Measurements from ENCODE around the gene IFT81. TPM values are rescaled to one million over a fixed set of nuclear protein-coding genes. Genes with fewer than 3 reads are reported as not detected.
A peak's percentile ranks its signal among the peaks of the same experiment; 100 is the strongest.

Gene IFT81
- total and polyA plus RNA-seq, 2 donors (not counting 1 experiment from before 2014, with no cell fraction given) = 0.43 to 6.8 TPM

GRCh38 chr12:110123919-110124268, 263 bp upstream of the IFT81 start:
- CTCF ChIA-PET = interaction anchor here (1.2 to 1.7 kb wide), 5 partner anchors 22 to 308 kb away, joined by 3 to 6 read pairs (median 5); no protein-coding TSS in a partner anchor
- no peak for ATAC-seq (ENCODE audit: low read depth)

DNA sequence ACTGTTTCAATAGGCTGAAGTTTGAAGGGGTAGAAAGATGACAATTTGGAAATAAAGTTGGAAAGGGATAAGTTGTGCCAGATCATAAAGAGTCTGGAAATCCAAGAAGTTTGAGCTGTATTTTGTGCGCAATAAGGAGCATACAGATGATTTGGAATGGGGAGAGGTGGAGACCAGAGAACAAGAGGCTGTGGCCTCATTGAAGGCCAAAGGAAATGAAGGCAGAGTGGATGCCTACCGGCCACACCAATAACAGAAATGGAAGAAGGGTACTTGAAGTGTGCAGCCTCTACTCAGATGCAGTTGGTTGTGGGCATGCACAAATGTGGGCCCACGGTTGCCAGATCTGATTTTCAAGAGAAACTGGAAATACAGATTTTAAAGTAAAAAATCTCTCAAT, 2.4 kb downstream of the IFT81 start:
- no peak for TF ChIP-seq EZH2 (IDR thresholded peaks at IDR 0.05; ENCODE audit: borderline replicate concordance, insufficient read depth, low read depth, low read length, poor library complexity, severe bottlenecking)
- TF ChIP-seq, protein P1, sequence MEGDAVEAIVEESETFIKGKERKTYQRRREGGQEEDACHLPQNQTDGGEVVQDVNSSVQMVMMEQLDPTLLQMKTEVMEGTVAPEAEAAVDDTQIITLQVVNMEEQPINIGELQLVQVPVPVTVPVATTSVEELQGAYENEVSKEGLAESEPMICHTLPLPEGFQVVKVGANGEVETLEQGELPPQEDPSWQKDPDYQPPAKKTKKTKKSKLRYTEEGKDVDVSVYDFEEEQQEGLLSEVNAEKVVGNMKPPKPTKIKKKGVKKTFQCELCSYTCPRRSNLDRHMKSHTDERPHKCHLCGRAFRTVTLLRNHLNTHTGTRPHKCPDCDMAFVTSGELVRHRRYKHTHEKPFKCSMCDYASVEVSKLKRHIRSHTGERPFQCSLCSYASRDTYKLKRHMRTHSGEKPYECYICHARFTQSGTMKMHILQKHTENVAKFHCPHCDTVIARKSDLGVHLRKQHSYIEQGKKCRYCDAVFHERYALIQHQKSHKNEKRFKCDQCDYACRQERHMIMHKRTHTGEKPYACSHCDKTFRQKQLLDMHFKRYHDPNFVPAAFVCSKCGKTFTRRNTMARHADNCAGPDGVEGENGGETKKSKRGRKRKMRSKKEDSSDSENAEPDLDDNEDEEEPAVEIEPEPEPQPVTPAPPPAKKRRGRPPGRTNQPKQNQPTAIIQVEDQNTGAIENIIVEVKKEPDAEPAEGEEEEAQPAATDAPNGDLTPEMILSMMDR (IDR thresholded peaks at IDR 0.05) = no peak
- Mint-ChIP-seq H3K4me1 (peaks cover 9% of the 10 kb centered on the region), H3K27me3 (no peaks in the 10 kb centered on the region), H3K4me3 (no peak overlapping the region), H3K9me3 (ENCODE audit: insufficient read depth) (no peaks in the 10 kb centered on the region), H3K27ac (no peak overlapping the region)
- DNase-seq (no peak), ATAC-seq (ENCODE audit: low read depth) (no peak)
- no peak overlapping the region for H3K4me3 ChIP-seq (ENCODE audit: control extremely low read depth in 1 of 5, extremely low read depth in 1 of 5, insufficient read depth in 1 of 5, low read depth in 2 of 5, low read length in 4 of 5)
- H3K9me3 ChIP-seq (ENCODE audit: control extremely low read depth in 1 of 3, control insufficient read depth in 2 of 3, insufficient read depth in 1 of 3, low read length in 2 of 3) = no peaks in the 10 kb centered on the region
- intact Hi-C loops (cut with micrococcal nuclease) = no loop called here
- H4K20me1 ChIP-seq (ENCODE audit: control insufficient read depth, insufficient read depth, low read length, poor library complexity, severe bottlenecking) = no peaks in the 10 kb centered on the region
- no peaks in the 10 kb centered on the region for H3K79me2 ChIP-seq (ENCODE audit: control insufficient read depth, insufficient read depth, low read length)
- no peak overlapping the region for H2AFZ ChIP-seq (ENCODE audit: insufficient read depth, low read depth, low read length, poor library complexity, severe bottlenecking)
- CTCF ChIA-PET = no interaction called here
- H3K4me1 ChIP-seq (ENCODE audit: control insufficient read depth in 2 of 2, insufficient read depth in 2 of 2, low read length in 2 of 2) = peaks cover 7 to 8% of the 10 kb centered on the region in 2 donors
- no peaks in the 10 kb centered on the region for H3K27me3 ChIP-seq (replicated peaks in 1 of 4; ENCODE audit: control extremely low read depth in 1 of 4, control insufficient read depth in 3 of 4, insufficient read depth in 4 of 4, low read length in 3 of 4)
- H3K9ac ChIP-seq (ENCODE audit: low read length) = no peak overlapping the region
- POLR2A ChIA-PET = no interaction called here
- no peak overlapping the region for H3K27ac ChIP-seq (ENCODE audit: low read length in 2 of 2)
- H3K36me3 ChIP-seq (replicated peaks in 1 of 2; ENCODE audit: control extremely low read depth in 1 of 2, control insufficient read depth in 1 of 2, extremely low read depth in 1 of 2, insufficient read depth in 2 of 2, low read length in 1 of 2) = no peaks in the 10 kb centered on the region
- H3K4me2 ChIP-seq (replicated peaks; ENCODE audit: low read depth, low read length, poor library complexity, severe bottlenecking) = no peak overlapping the region
- 96% methylated on average over 3 of the region's 3 CpGs for WGBS (ENCODE audit: insufficient coverage)

More at GRCh38 chr12:110123919-110124268, 263 bp upstream of the IFT81 start:
- H2AFZ ChIP-seq (ENCODE audit: insufficient read depth, low read depth, low read length, poor library complexity, severe bottlenecking) = no peak overlapping the region
- H3K27me3 Mint-ChIP-seq = no peaks in the 10 kb centered on the region
- no peak overlapping the region for H3K27ac ChIP-seq (ENCODE audit: low read length in 2 of 2)
- peak overlapping the region; percentile 97 for H3K4me2 ChIP-seq (replicated peaks; ENCODE audit: low read depth, low read length, poor library complexity, severe bottlenecking)
- 2% methylated on average over 20 of the region's 32 CpGs for WGBS (ENCODE audit: insufficient coverage)
- H3K4me3 Mint-ChIP-seq = peak overlapping the region; percentile 70
- H3K9me3 ChIP-seq (ENCODE audit: control extremely low read depth in 1 of 3, control insufficient read depth in 2 of 3, insufficient read depth in 1 of 3, low read length in 2 of 3) = no peaks in the 10 kb centered on the region
- H3K4me1 ChIP-seq (ENCODE audit: control insufficient read depth in 2 of 2, insufficient read depth in 2 of 2, low read length in 2 of 2) = peaks cover 7 to 8% of the 10 kb centered on the region in 2 donors
- peak overlapping the region in 2 of 5 experiments; percentile 17 to 97 for H3K4me3 ChIP-seq (ENCODE audit: control extremely low read depth in 1 of 5, extremely low read depth in 1 of 5, insufficient read depth in 1 of 5, low read depth in 2 of 5, low read length in 4 of 5)
- TF ChIP-seq, protein P1 (IDR thresholded peaks at IDR 0.05) = no peak
- TF ChIP-seq EZH2 (IDR thresholded peaks at IDR 0.05; ENCODE audit: borderline replicate concordance, insufficient read depth, low read depth, low read length, poor library complexity, severe bottlenecking) = no peak
- H3K79me2 ChIP-seq (ENCODE audit: control insufficient read depth, insufficient read depth, low read length) = no peaks in the 10 kb centered on the region
- intact Hi-C loops (cut with micrococcal nuclease) = loop anchor here (1.0 to 2.0 kb wide), 6 partner anchors 24 to 619 kb away; partner anchors contain the start of genes ANAPC7, ATP2A2, C12orf76 and PPP1CC
- peaks cover 9% of the 10 kb centered on the region for H3K4me1 Mint-ChIP-seq
- no peaks in the 10 kb centered on the region for H4K20me1 ChIP-seq (ENCODE audit: control insufficient read depth, insufficient read depth, low read length, poor library complexity, severe bottlenecking)
- POLR2A ChIA-PET = interaction anchor here (0.8 to 1.4 kb wide), 3 partner anchors 11 to 76 kb away, joined by 3 to 5 read pairs (median 4); no protein-coding TSS in a partner anchor
- no peak for DNase-seq
- H3K9ac ChIP-seq (ENCODE audit: low read length) = peak overlapping the region; percentile 98
- H3K36me3 ChIP-seq (replicated peaks in 1 of 2; ENCODE audit: control extremely low read depth in 1 of 2, control insufficient read depth in 1 of 2, extremely low read depth in 1 of 2, insufficient read depth in 2 of 2, low read length in 1 of 2) = no peaks in the 10 kb centered on the region
- no peaks in the 10 kb centered on the region for H3K27me3 ChIP-seq (replicated peaks in 1 of 4; ENCODE audit: control extremely low read depth in 1 of 4, control insufficient read depth in 3 of 4, insufficient read depth in 4 of 4, low read length in 3 of 4)
- peak overlapping the region; percentile 67 for H3K27ac Mint-ChIP-seq
- H3K9me3 Mint-ChIP-seq (ENCODE audit: insufficient read depth) = no peaks in the 10 kb centered on the region

Data from B cell (primary cell).